Nephron (organoid): Measurements from ENCODE around the gene STPG4.

Experiments
- H3K27ac Mint-ChIP-seq, 3 experiments: 2 replicates each; pipeline ENCODE4 v1.8.0; 2020; ENCODE audit warnings: mixed read lengths in 3 of 3, mild to moderate bottlenecking in 2 of 3, moderate library complexity in 1 of 3
- H3K27me3 Mint-ChIP-seq: 2 replicates; pipeline ENCODE4 v1.8.0; 2021; ENCODE audit warnings: low read depth, mild to moderate bottlenecking, moderate library complexity, mixed read lengths
- H3K36me3 Mint-ChIP-seq: 2 replicates; pipeline ENCODE4 v1.8.0; 2020; ENCODE audit warnings: low read depth, mixed read lengths
- H3K4me1 Mint-ChIP-seq: 2 replicates; pipeline ENCODE4 v1.8.0; 2020; ENCODE audit warnings: mixed read lengths
- H3K4me3 Mint-ChIP-seq, 3 experiments: 2 replicates each; pipeline ENCODE4 v1.8.0; 2020; ENCODE audit warnings: mild to moderate bottlenecking in 3 of 3, mixed read lengths in 3 of 3, moderate library complexity in 2 of 3
- H3K9me3 Mint-ChIP-seq: 2 replicates; pipeline ENCODE4 v1.8.0; 2020; ENCODE audit warnings: mixed read lengths
- CTCF ChIP-seq, 3 experiments: fragments of 200-600 bp; sonication (generic); IDR thresholded peaks; one replicate each; pipeline ENCODE4 v1.5.0; 2021; ENCODE audit warnings: antibody characterized with exemption in 3 of 3; ENCODE audit not compliant: unreplicated experiment in 3 of 3

Gene STPG4

GRCh38 chr2:47086054-47086471 lies 69.0 kb downstream of the STPG4 start:
- no peaks in the 10 kb centered on the region for H3K9me3 Mint-ChIP-seq
- peaks cover 73% of the 10 kb centered on the region for H3K4me1 Mint-ChIP-seq
- no peaks in the 10 kb centered on the region for H3K36me3 Mint-ChIP-seq
- no peaks in the 10 kb centered on the region for H3K27me3 Mint-ChIP-seq
- TF ChIP-seq CTCF (IDR thresholded peaks at IDR 0.05; ENCODE audit: unreplicated experiment in 3 of 3), result no peak
- H3K27ac Mint-ChIP-seq, result peak overlapping the region; percentile 85 to 95 (median 87)
- peak overlapping the region in 2 of 3 experiments; percentile 3 to 13 for H3K4me3 Mint-ChIP-seq

GRCh38 chr2:47083886-47084687 lies 71.0 kb downstream of the STPG4 start:
- no peak for TF ChIP-seq CTCF (IDR thresholded peaks at IDR 0.05; ENCODE audit: unreplicated experiment in 3 of 3)
- Mint-ChIP-seq H3K27me3 (no peaks in the 10 kb centered on the region), H3K36me3 (no peaks in the 10 kb centered on the region), H3K4me3 (no peak overlapping the region), H3K9me3 (no peaks in the 10 kb centered on the region), H3K27ac (peak overlapping the region; percentile 85 to 95 (median 87)), H3K4me1 (peaks cover 55% of the 10 kb centered on the region)

- no peaks in the 10 kb centered on the region for H3K36me3 Mint-ChIP-seq
- no peaks in the 10 kb centered on the region for H3K9me3 Mint-ChIP-seq
- no peak for TF ChIP-seq CTCF (IDR thresholded peaks at IDR 0.05; ENCODE audit: unreplicated experiment in 3 of 3)
- H3K27me3 Mint-ChIP-seq, result no peaks in the 10 kb centered on the region
- peak overlapping the region in 2 of 3 experiments; percentile 87 to 95 for H3K27ac Mint-ChIP-seq
- H3K4me3 Mint-ChIP-seq, result no peak overlapping the region
- peaks cover 53% of the 10 kb centered on the region for H3K4me1 Mint-ChIP-seq
These were observed 71.6 kb downstream of the STPG4 start for GRCh38 chr2:47083485-47083884.

- TF ChIP-seq CTCF (IDR thresholded peaks at IDR 0.05; ENCODE audit: unreplicated experiment in 3 of 3), result no peak
- no peaks in the 10 kb centered on the region for H3K36me3 Mint-ChIP-seq
- peaks cover 48% of the 10 kb centered on the region for H3K4me1 Mint-ChIP-seq
- no peaks in the 10 kb centered on the region for H3K9me3 Mint-ChIP-seq
- H3K27ac Mint-ChIP-seq, result peak overlapping the region in 1 of 3 experiments; percentile 49
- H3K27me3 Mint-ChIP-seq, result no peaks in the 10 kb centered on the region
- no peak overlapping the region for H3K4me3 Mint-ChIP-seq
These were observed 72.1 kb downstream of the STPG4 start for GRCh38 chr2:47083005-47083404.

GRCh38 chr2:47080888-47081301 lies 74.2 kb downstream of the STPG4 start:
- Mint-ChIP-seq H3K27ac (no peak overlapping the region), H3K4me3 (no peak overlapping the region), H3K4me1 (peaks cover 43% of the 10 kb centered on the region), H3K9me3 (no peaks in the 10 kb centered on the region), H3K27me3 (no peaks in the 10 kb centered on the region), H3K36me3 (no peaks in the 10 kb centered on the region)
- no peak for TF ChIP-seq CTCF (IDR thresholded peaks at IDR 0.05; ENCODE audit: unreplicated experiment in 3 of 3)
